Stomach (tissue), 4 donors: Measurements from ENCODE around the gene POLE.

Experiments
- CTCF ChIP-seq, 7 experiments: fragments of 450-650 bp in 4 of 7; fragments of 200-600 bp in 3 of 7; sonication (generic) in 3 of 7; IDR thresholded peaks; one replicate each; pipeline ENCODE4 v1.5.1; 2016 to 2019; ENCODE audit warnings: antibody characterized with exemption in 7 of 7, control low read depth in 2 of 7, mild to moderate bottlenecking in 1 of 7
- POLR2AphosphoS5 ChIP-seq, 3 donors: sonication (generic); formaldehyde crosslinking; IDR thresholded peaks; one replicate each; pipeline ENCODE4 v1.6.1; 2016; ENCODE audit warnings: antibody characterized with exemption in 3 of 3

- TF ChIP-seq POLR2AphosphoS5 (IDR thresholded peaks at IDR 0.05) (no peak), CTCF (IDR thresholded peaks at IDR 0.05) (no peak)
These were observed 102.0 kb downstream of the POLE start for GRCh38 chr12:132585177-132585576.
